Stimulated activated CD4-positive, alpha-beta T cell treated with anti-CD3 and anti-CD28 coated beads, Interleukin-1b, Interleukin-23, amount 100 ng/mL, for 1 hour (primary cell): Measurements from ENCODE around the gene ADGRA1.
"Not testable (repeated sequence)": the region's sequence is repeated elsewhere in the genome, so short reads cannot be mapped to it uniquely, and the experiment has no call there.

Experiments used
- DNase-seq, 2 donors: peaks; one replicate each; pipeline ENCODE4 v3.0.0-alpha.2; 2020; ENCODE audit warnings: low read depth in 2 of 2

The ADGRA1 gene

GRCh38 chr10:133162910-133163856 lies 75.5 kb downstream of the ADGRA1 start:
- DNase-seq: no peak

GRCh38 chr10:133163889-133164815 lies 76.4 kb downstream of the ADGRA1 start:
- DNase-seq: no peak

- no peak for DNase-seq
Measured at GRCh38 chr10:133164816-133165555, 77.3 kb downstream of the ADGRA1 start.

GRCh38 chr10:133165556-133166503 lies 78.1 kb downstream of the ADGRA1 start:
- no peak for DNase-seq

GRCh38 chr10:133166504-133166827 lies 78.7 kb downstream of the ADGRA1 start:
- DNase-seq: no peak

GRCh38 chr10:133166828-133167692 lies 79.3 kb downstream of the ADGRA1 start:
- no peak for DNase-seq

GRCh38 chr10:133167693-133168616 lies 80.2 kb downstream of the ADGRA1 start:
- DNase-seq: no peak

- DNase-seq: no peak
Measured at GRCh38 chr10:133168617-133169031, 80.9 kb downstream of the ADGRA1 start.

- DNase-seq: no peak
Measured at GRCh38 chr10:133169173-133169947, 81.6 kb downstream of the ADGRA1 start.

- DNase-seq: no peak
Measured at GRCh38 chr10:133170092-133170491, 82.4 kb downstream of the ADGRA1 start.

- no peak for DNase-seq
Measured at GRCh38 chr10:133173860-133174640, 86.3 kb downstream of the ADGRA1 start.

GRCh38 chr10:133174689-133175263 lies 87.1 kb downstream of the ADGRA1 start:
- no peak for DNase-seq

GRCh38 chr10:133175624-133176023 lies 87.9 kb downstream of the ADGRA1 start:
- DNase-seq: not testable (repeated sequence)

GRCh38 chr10:133176546-133176945 lies 88.8 kb downstream of the ADGRA1 start:
- DNase-seq: no peak

GRCh38 chr10:133177380-133178157 lies 89.8 kb downstream of the ADGRA1 start:
- DNase-seq: no peak
